Activated naive CD8-positive, alpha-beta T cell treated with anti-CD3 and anti-CD28 coated beads for 36 hours (primary cell): ENCODE data around the gene RELCH. TPM values are rescaled to one million over a fixed set of nuclear protein-coding genes. Genes with fewer than 3 reads are reported as not detected.

ENCODE experiments used
- DNase-seq: peaks from one replicate; pipeline ENCODE4 v3.0.0; 2021
- H3K27ac Mint-ChIP-seq: one replicate; pipeline ENCODE4 v1.8.0; 2022; ENCODE audit warnings: mild to moderate bottlenecking, moderate library complexity, mixed read lengths
- H3K27me3 Mint-ChIP-seq: one replicate; pipeline ENCODE4 v1.8.0; 2022; ENCODE audit warnings: mild to moderate bottlenecking, mixed read lengths
- H3K36me3 Mint-ChIP-seq: one replicate; pipeline ENCODE4 v1.8.0; 2021; ENCODE audit warnings: mild to moderate bottlenecking, mixed read lengths
- H3K4me1 Mint-ChIP-seq: one replicate; pipeline ENCODE4 v1.8.0; 2021; ENCODE audit warnings: mixed read lengths
- H3K4me3 Mint-ChIP-seq: one replicate; pipeline ENCODE4 v1.8.0; 2022; ENCODE audit warnings: mild to moderate bottlenecking, moderate library complexity, mixed read lengths
- H3K9me3 Mint-ChIP-seq: one replicate; pipeline ENCODE4 v1.8.0; 2022; ENCODE audit warnings: mixed read lengths
- total RNA-seq, 2 experiments: library from RNA; stranded (reverse); gene quantifications; one replicate each; pipeline ENCODE4 v1.2.3, GENCODE V29; 2021

RELCH gene
- total RNA-seq, 2 experiments from 2014 or later = 13.5 to 13.9 TPM

GRCh38 chr18:62206593-62206992 lies 19.5 kb downstream of the RELCH start:
- Mint-ChIP-seq H3K9me3 (peaks cover 2% of the 10 kb centered on the region), H3K4me1 (peaks cover 32% of the 10 kb centered on the region), H3K4me3 (no peak overlapping the region), H3K36me3 (peaks cover 23% of the 10 kb centered on the region), H3K27ac (no peak overlapping the region), H3K27me3 (no peaks in the 10 kb centered on the region)
- DNase-seq = no peak

- Mint-ChIP-seq H3K4me3 (no peak overlapping the region), H3K9me3 (peaks cover 2% of the 10 kb centered on the region)
Measured at GRCh38 chr18:62209046-62209445, 22.0 kb downstream of the RELCH start.

GRCh38 chr18:62210138-62210537 lies 23.1 kb downstream of the RELCH start:
- Mint-ChIP-seq H3K27ac (no peak overlapping the region), H3K4me1 (peaks cover 26% of the 10 kb centered on the region), H3K9me3 (peaks cover 2% of the 10 kb centered on the region), H3K36me3 (peaks cover 24% of the 10 kb centered on the region), H3K4me3 (no peak overlapping the region), H3K27me3 (no peaks in the 10 kb centered on the region)
- DNase-seq = no peak

More at GRCh38 chr18:62209046-62209445, 22.0 kb downstream of the RELCH start:
- peaks cover 32% of the 10 kb centered on the region for H3K4me1 Mint-ChIP-seq
- no peak overlapping the region for H3K27ac Mint-ChIP-seq
- peaks cover 28% of the 10 kb centered on the region for H3K36me3 Mint-ChIP-seq
- H3K27me3 Mint-ChIP-seq = no peaks in the 10 kb centered on the region
- DNase-seq = no peak

GRCh38 chr18:62211325-62211828 lies 24.3 kb downstream of the RELCH start:
- Mint-ChIP-seq H3K36me3 (peaks cover 26% of the 10 kb centered on the region), H3K4me1 (peaks cover 30% of the 10 kb centered on the region), H3K4me3 (no peak overlapping the region), H3K27ac (no peak overlapping the region), H3K27me3 (no peaks in the 10 kb centered on the region), H3K9me3 (peaks cover 2% of the 10 kb centered on the region)
- DNase-seq = no peak

GRCh38 chr18:62214790-62215189 lies 27.7 kb downstream of the RELCH start:
- Mint-ChIP-seq H3K9me3 (peaks cover 2% of the 10 kb centered on the region), H3K27me3 (no peaks in the 10 kb centered on the region), H3K4me3 (no peak overlapping the region), H3K27ac (no peak overlapping the region), H3K4me1 (peaks cover 24% of the 10 kb centered on the region), H3K36me3 (peaks cover 23% of the 10 kb centered on the region)
- DNase-seq = no peak

GRCh38 chr18:62224229-62224628 lies 37.2 kb downstream of the RELCH start:
- Mint-ChIP-seq H3K9me3 (peaks cover 9% of the 10 kb centered on the region), H3K36me3 (peaks cover 34% of the 10 kb centered on the region), H3K27ac (no peak overlapping the region), H3K4me1 (peaks cover 3% of the 10 kb centered on the region), H3K27me3 (no peaks in the 10 kb centered on the region), H3K4me3 (no peak overlapping the region)
- DNase-seq = no peak

GRCh38 chr18:62226047-62226446 lies 39.0 kb downstream of the RELCH start:
- H3K4me3 Mint-ChIP-seq = no peak overlapping the region
- H3K27ac Mint-ChIP-seq = no peak overlapping the region
- H3K27me3 Mint-ChIP-seq = no peaks in the 10 kb centered on the region
- H3K9me3 Mint-ChIP-seq = peaks cover 9% of the 10 kb centered on the region
- no peaks in the 10 kb centered on the region for H3K4me1 Mint-ChIP-seq
- DNase-seq = no peak
- H3K36me3 Mint-ChIP-seq = peaks cover 34% of the 10 kb centered on the region

GRCh38 chr18:62236252-62236651 lies 49.2 kb downstream of the RELCH start:
- Mint-ChIP-seq H3K36me3 (peaks cover 21% of the 10 kb centered on the region), H3K27ac (no peak overlapping the region), H3K27me3 (no peaks in the 10 kb centered on the region), H3K4me1 (peaks cover 2% of the 10 kb centered on the region), H3K4me3 (no peak overlapping the region), H3K9me3 (peaks cover 1% of the 10 kb centered on the region)
- DNase-seq = no peak

GRCh38 chr18:62239475-62239874 lies 52.4 kb downstream of the RELCH start:
- Mint-ChIP-seq H3K4me3 (no peak overlapping the region), H3K36me3 (peaks cover 21% of the 10 kb centered on the region), H3K27ac (no peak overlapping the region), H3K27me3 (no peaks in the 10 kb centered on the region), H3K9me3 (peaks cover 1% of the 10 kb centered on the region), H3K4me1 (peaks cover 2% of the 10 kb centered on the region)
- DNase-seq = no peak

GRCh38 chr18:62242955-62243354 lies 55.9 kb downstream of the RELCH start:
- peaks cover 3% of the 10 kb centered on the region for H3K36me3 Mint-ChIP-seq
- H3K4me1 Mint-ChIP-seq = peaks cover 2% of the 10 kb centered on the region
- no peaks in the 10 kb centered on the region for H3K9me3 Mint-ChIP-seq
- H3K27me3 Mint-ChIP-seq = no peaks in the 10 kb centered on the region
- no peak overlapping the region for H3K4me3 Mint-ChIP-seq
- DNase-seq = no peak
- no peak overlapping the region for H3K27ac Mint-ChIP-seq

- no peaks in the 10 kb centered on the region for H3K27me3 Mint-ChIP-seq
Measured at GRCh38 chr18:62245177-62245576, 58.1 kb downstream of the RELCH start.

GRCh38 chr18:62245699-62246098 lies 58.6 kb downstream of the RELCH start:
- H3K27ac Mint-ChIP-seq = no peak overlapping the region
- no peaks in the 10 kb centered on the region for H3K4me1 Mint-ChIP-seq
- no peak overlapping the region for H3K4me3 Mint-ChIP-seq
- H3K36me3 Mint-ChIP-seq = no peaks in the 10 kb centered on the region
- no peaks in the 10 kb centered on the region for H3K27me3 Mint-ChIP-seq
- DNase-seq = no peak
- no peaks in the 10 kb centered on the region for H3K9me3 Mint-ChIP-seq

More at GRCh38 chr18:62245177-62245576, 58.1 kb downstream of the RELCH start:
- no peak overlapping the region for H3K4me3 Mint-ChIP-seq
- H3K27ac Mint-ChIP-seq = no peak overlapping the region
- no peaks in the 10 kb centered on the region for H3K4me1 Mint-ChIP-seq
- H3K9me3 Mint-ChIP-seq = no peaks in the 10 kb centered on the region
- DNase-seq = no peak
- H3K36me3 Mint-ChIP-seq = no peaks in the 10 kb centered on the region

GRCh38 chr18:62248313-62248712 lies 61.3 kb downstream of the RELCH start:
- H3K27me3 Mint-ChIP-seq = no peaks in the 10 kb centered on the region
- no peak for DNase-seq
- H3K4me1 Mint-ChIP-seq = no peaks in the 10 kb centered on the region
- H3K4me3 Mint-ChIP-seq = no peak overlapping the region
- no peaks in the 10 kb centered on the region for H3K36me3 Mint-ChIP-seq
- no peak overlapping the region for H3K27ac Mint-ChIP-seq
- H3K9me3 Mint-ChIP-seq = no peaks in the 10 kb centered on the region

GRCh38 chr18:62249478-62250097 lies 62.5 kb downstream of the RELCH start:
- Mint-ChIP-seq H3K27me3 (no peaks in the 10 kb centered on the region), H3K36me3 (no peaks in the 10 kb centered on the region), H3K27ac (no peak overlapping the region), H3K4me3 (no peak overlapping the region), H3K4me1 (no peaks in the 10 kb centered on the region), H3K9me3 (no peaks in the 10 kb centered on the region)
- DNase-seq = peak; percentile 54

- H3K36me3 Mint-ChIP-seq = no peaks in the 10 kb centered on the region
- no peaks in the 10 kb centered on the region for H3K27me3 Mint-ChIP-seq
- no peak overlapping the region for H3K4me3 Mint-ChIP-seq
- no peaks in the 10 kb centered on the region for H3K4me1 Mint-ChIP-seq
- no peak for DNase-seq
- no peak overlapping the region for H3K27ac Mint-ChIP-seq
- no peaks in the 10 kb centered on the region for H3K9me3 Mint-ChIP-seq
Measured at GRCh38 chr18:62250475-62250874, 63.4 kb downstream of the RELCH start.

- no peak for DNase-seq
- no peaks in the 10 kb centered on the region for H3K9me3 Mint-ChIP-seq
- peaks cover 3% of the 10 kb centered on the region for H3K36me3 Mint-ChIP-seq
- H3K27me3 Mint-ChIP-seq = no peaks in the 10 kb centered on the region
- H3K4me3 Mint-ChIP-seq = no peak overlapping the region
- H3K4me1 Mint-ChIP-seq = no peaks in the 10 kb centered on the region
- H3K27ac Mint-ChIP-seq = no peak overlapping the region
Measured at GRCh38 chr18:62258093-62258492, 71.0 kb downstream of the RELCH start.
